Endothelial cell of umbilical vein (primary cell): Measurements from ENCODE around the gene TMEM138. TPM values are rescaled to one million over a fixed set of nuclear protein-coding genes. Genes with fewer than 3 reads are reported as not detected.

Experiments used
- Bru-seq: library from RNA; stranded (reverse); fragments of 400-500 nt; gene quantifications from one replicate; lab custom pipeline; 2021; lab: Mats Ljungman, UMichigan
- BruChase-seq, 2 experiments: library from RNA; stranded (reverse); fragments of 400-500 nt; gene quantifications; one replicate each; lab custom pipeline; 2021; lab: Mats Ljungman, UMichigan
- BruUV-seq: library from RNA; stranded (reverse); fragments of 400-500 nt; replicated peaks from 2 replicates; lab custom pipeline; 2021; lab: Mats Ljungman, UMichigan
- CTCF ChIA-PET: fragments of 300-600, 350-600 bp; sonication (Branson Sonifier 250); formaldehyde crosslinking; loops from one replicate; lab custom pipeline; 2021; ENCODE audit warnings: antibody characterized with exemption, inconsistent platforms; lab: Charles Lee
- POLR2A ChIA-PET: fragments of 300-600, 350-600 bp; sonication (Branson Sonifier 250); formaldehyde crosslinking; loops from one replicate; lab custom pipeline; 2021; ENCODE audit warnings: antibody characterized with exemption, inconsistent platforms; lab: Charles Lee
- DNase-seq: peaks from one replicate; pipeline ENCODE4 v3.0.0-alpha.2; 2011; ENCODE audit warnings: low read depth, low spot score
- FAIRE-seq: peaks from 2 replicates; lab custom pipeline; 2011; peaks lifted over from hg19 to GRCh38; lab: Jason Lieb, UNC
- H2AFZ ChIP-seq: 2 replicates; pipeline ENCODE4 v1.6.0; 2012; ENCODE audit warnings: low read depth, low read length, control low read depth, inconsistent platforms
- H3K27ac ChIP-seq: 2 replicates; pipeline ENCODE4 v1.5.1; 2011; ENCODE audit warnings: low read depth, mild to moderate bottlenecking, control low read depth, low read length, moderate library complexity; ENCODE audit not compliant: insufficient read depth
- H3K27me3 ChIP-seq, 2 experiments: 2 replicates each; pipeline versions ENCODE4 v1.6.0 to v1.6.1; 2011; ENCODE audit warnings: low read length in 2 of 2, mixed read lengths in 1 of 2; ENCODE audit not compliant: control insufficient read depth in 2 of 2, insufficient read depth in 2 of 2
- H3K36me3 ChIP-seq, 2 experiments: 2 replicates in 1 of 2; 3 replicates in 1 of 2; pipeline ENCODE4 v1.5.1; 2011; ENCODE audit warnings: low read length in 2 of 2, mild to moderate bottlenecking in 1 of 2, moderate library complexity in 1 of 2; ENCODE audit not compliant: control insufficient read depth in 2 of 2, insufficient read depth in 2 of 2; ENCODE audit errors: extremely low read depth in 1 of 2
- H3K4me1 ChIP-seq: 3 replicates; pipeline ENCODE4 v1.5.1; 2011; ENCODE audit warnings: mild to moderate bottlenecking, low read length; ENCODE audit not compliant: control insufficient read depth, insufficient read depth; ENCODE audit errors: extremely low read depth
- H3K4me2 ChIP-seq: 2 replicates; pipeline ENCODE4 v1.6.1; 2011; ENCODE audit warnings: low read length, control low read depth, mixed read lengths; ENCODE audit not compliant: insufficient read depth
- H3K4me3 ChIP-seq, 3 experiments: fragments of 200-600 bp in 1 of 3; sonication (generic), shearing (Covaris generic) in 1 of 3; replicated peaks in 1 of 3; 2 replicates each; pipeline ENCODE4 v1.5.1; 2011 to 2016; ENCODE audit warnings: control low read depth in 3 of 3, low read length in 3 of 3, mild to moderate bottlenecking in 2 of 3, inconsistent platforms in 1 of 3, low read depth in 1 of 3, moderate library complexity in 1 of 3; ENCODE audit not compliant: insufficient read depth in 1 of 3
- H3K79me2 ChIP-seq: 2 replicates; pipeline ENCODE4 v1.6.0; 2012; ENCODE audit warnings: low read length, inconsistent platforms; ENCODE audit not compliant: control insufficient read depth, insufficient read depth
- H3K9ac ChIP-seq: replicated peaks from 2 replicates; pipeline ENCODE3; 2011; ENCODE audit warnings: low read length, control low read depth; ENCODE audit not compliant: insufficient read depth; ENCODE audit errors: extremely low read depth
- H3K9me1 ChIP-seq: replicated peaks from 3 replicates; pipeline ENCODE4 v1.6.0; 2011; ENCODE audit warnings: mild to moderate bottlenecking, low read length; ENCODE audit not compliant: control insufficient read depth, insufficient read depth; ENCODE audit errors: extremely low read depth
- H3K9me3 ChIP-seq: replicated peaks from 2 replicates; pipeline ENCODE4 v1.5.1; 2012; ENCODE audit warnings: low read length, inconsistent platforms; ENCODE audit not compliant: control insufficient read depth, insufficient read depth
- H4K20me1 ChIP-seq: replicated peaks from 2 replicates; pipeline ENCODE3; 2011; ENCODE audit warnings: mild to moderate bottlenecking, low read length; ENCODE audit not compliant: control insufficient read depth, insufficient read depth; ENCODE audit errors: extremely low read depth
- JUN ChIP-seq: IDR thresholded peaks from 2 replicates; pipeline ENCODE4 v1.6.1; 2011; ENCODE audit warnings: borderline replicate concordance, low read depth; ENCODE audit not compliant: insufficient read length, insufficient read depth
- MAX ChIP-seq: IDR thresholded peaks from 2 replicates; pipeline ENCODE4 v1.6.1; 2011; ENCODE audit not compliant: insufficient read depth, insufficient read length
- POLR2A ChIP-seq: IDR thresholded peaks from 2 replicates; pipeline ENCODE4 v1.6.1; 2012; ENCODE audit warnings: low read depth, mild to moderate bottlenecking, control low read depth, low read length
- POLR2AphosphoS5 ChIP-seq: IDR thresholded peaks from 2 replicates; pipeline ENCODE4 v1.6.1; 2012; ENCODE audit warnings: low read depth, mild to moderate bottlenecking, control low read depth, low read length, moderate library complexity; ENCODE audit not compliant: insufficient read depth
- dilution Hi-C: fragments of 300-500 bp; cut with MboI; formaldehyde crosslinking; loops from one replicate; pipeline ENCODE4 v1.15.0; 2019; ENCODE audit warnings: low sequenced_read_pairs; ENCODE audit not compliant: extremely low pct_ligation_motif_present
- intact Hi-C: fragments of 100-400 bp; cut with micrococcal nuclease; formaldehyde crosslinking; loops from one replicate; pipeline ENCODE4 v1.10.0; 2022
- long read RNA-seq: library from polyadenylated mRNA; stranded (forward); transcript quantifications from one replicate; pipeline ENCODE4 v2.0.0, GENCODE V29; 2021
- polyA minus RNA-seq, 3 experiments: library from RNA; depleted of rRNA, polyadenylated mRNA; stranded (reverse); fragments of >200 nt; gene quantifications; 1 replicate in 1 of 3; 2 replicates in 2 of 3; pipeline ENCODE4 v1.2.3, GENCODE V29; 2011
- polyA plus RNA-seq, 4 experiments: library from polyadenylated mRNA; depleted of rRNA in 3 of 4; stranded (reverse) in 3 of 4; unstranded in 1 of 4; fragments of >200 nt; gene quantifications; 2 replicates each; pipeline versions ENCODE4 v1.2.1 to v1.2.3, GENCODE V29; 2011 to 2012; ENCODE audit warnings: missing spikeins in 1 of 4
- total RNA-seq: library from RNA; stranded (reverse); gene quantifications from 2 replicates; pipeline ENCODE4 v1.2.3, GENCODE V29; 2021

TMEM138 gene
- total RNA-seq (37.9 and 43.6 TPM in 2 replicates), polyA plus RNA-seq (60.0 and 85.1 TPM in 2 replicates), polyA minus RNA-seq (61.0 and 76.7 TPM in 2 replicates), Bru-seq, nascent RNA (percentile 79 among the genes with signal in this experiment), BruChase-seq, experiment 1, labeled RNA remaining after a 6-hour chase (percentile 69 among the genes with signal in this experiment), BruChase-seq, experiment 2, labeled RNA remaining after a 2-hour chase (percentile 77 among the genes with signal in this experiment)
- 48.1 and 55.3 TPM in 2 replicates for polyA plus RNA-seq (2011; cell fraction: cytosol; rRNA removed)
- 109 and 119 TPM in 2 replicates for polyA plus RNA-seq (2011; cell fraction: nucleus; rRNA removed)
- polyA plus RNA-seq (2012) = 37.1 and 52.5 TPM in 2 replicates
- polyA minus RNA-seq (2011; cell fraction: cytosol; rRNA and poly(A)+ RNA removed) = 17.6 TPM
- polyA minus RNA-seq (2011; cell fraction: nucleus; rRNA and poly(A)+ RNA removed) = 45.5 and 62.4 TPM in 2 replicates
- long read RNA-seq, transcript TMEM138-209 (3 exons, 2,839 nt) = minor isoform, 5 of 83 reads
- long read RNA-seq, transcript TMEM138-201 (5 exons, 1,848 nt) = major isoform, 53 of 83 reads
- long read RNA-seq, partial matches to known transcripts = 3 of 83 reads
- long read RNA-seq, other reads (novel, unspliced or antisense) = 17 of 83 reads

GRCh38 chr11:61361741-61362541 lies at the start of gene TMEM138, which contains the start of gene CYB561A3:
TMEM138 (plus strand) TSS chr11:61362374; CDS start chr11:61364391, 2,017 bp downstream.
CYB561A3 (minus strand) TSS chr11:61361882; CDS start chr11:61356713, 5,169 bp downstream.
- ChIA-PET POLR2A (interaction anchor here (0.8 to 2.3 kb wide), 9 partner anchors 13 to 31 kb away, joined by 3 to 17 read pairs (median 4); partner anchors contain the start of genes DDB1 and TKFC), CTCF (interaction anchor here (0.9 to 10.8 kb wide), 8 partner anchors 9 to 63 kb away, joined by 3 to 89 read pairs (median 4); partner anchors contain the start of gene TMEM216)
- H3K4me2 ChIP-seq = peak within 1 kb of the TSS; percentile 84
- H3K9ac ChIP-seq = peak within 1 kb of the TSS; percentile 86
- H3K9me3 ChIP-seq = no peaks in the 10 kb centered on the region
- peak within 1 kb of the TSS; percentile 53 to 83 (median 76) for H3K4me3 ChIP-seq
- intact Hi-C loops = loop anchor here (1.0 to 2.0 kb wide), 3 partner anchors 14 to 67 kb away; partner anchors contain the start of genes CPSF7, DDB1 and TKFC
- peak; percentile 90 for FAIRE-seq
- no peaks in the 10 kb centered on the region for H3K27me3 ChIP-seq
- H2AFZ ChIP-seq = peak within 1 kb of the TSS; percentile 63
- H3K36me3 ChIP-seq = peaks cover 0 to 12% of the 10 kb centered on the region in 2 experiments
- dilution Hi-C loops = no loop called here
- H3K4me1 ChIP-seq = peaks cover 18% of the 10 kb centered on the region
- no peaks in the 10 kb centered on the region for H3K9me1 ChIP-seq
- DNase-seq = peak; percentile 94
- H3K27ac ChIP-seq = peak within 1 kb of the TSS; percentile 63
- H3K79me2 ChIP-seq = peaks cover 26% of the 10 kb centered on the region
- TF ChIP-seq JUN = no peak
- TF ChIP-seq MAX = peak; percentile 3
- TF ChIP-seq POLR2AphosphoS5 = peak; percentile 98
- peak; percentile 97 for TF ChIP-seq POLR2A
- no TSS peak for BruUV-seq
- H4K20me1 ChIP-seq = no peaks in the 10 kb centered on the region
